Naive thymus-derived CD4-positive, alpha-beta T cell (primary cell): Measurements from ENCODE around the gene OR6K6. TPM values are rescaled to one million over a fixed set of nuclear protein-coding genes. Genes with fewer than 3 reads are reported as not detected.

ENCODE experiments used
- ATAC-seq: fragments of 150-1000 bp; cut with Tn5 transposase; 2 replicates; pipeline ENCODE4 v1.10.0; 2021; ENCODE audit warnings: mild to moderate bottlenecking, moderate library complexity
- CTCF ChIA-PET: fragments of 350-600 bp; sonication (Branson Sonifier 250); formaldehyde crosslinking; loops from one replicate; lab custom pipeline; 2021; ENCODE audit warnings: antibody characterized with exemption; lab: Charles Lee
- POLR2A ChIA-PET: fragments of 350-600 bp; sonication (Branson Sonifier 250); formaldehyde crosslinking; loops from one replicate; lab custom pipeline; 2021; ENCODE audit warnings: antibody characterized with exemption, inconsistent platforms; lab: Charles Lee
- DNase-seq, 9 donors: peaks; one replicate each; pipeline versions ENCODE4 v3.0.0 to v3.0.0-alpha.2; 2020 to 2022; ENCODE audit warnings: mixed read lengths in 1 of 9
- H3K27ac ChIP-seq: one replicate; pipeline ENCODE4 v1.7.0; 2013; ENCODE audit warnings: mild to moderate bottlenecking, low read depth, low read length, moderate library complexity
- H3K27me3 ChIP-seq, 2 donors: one replicate each; pipeline ENCODE4 v1.7.0; 2013; ENCODE audit warnings: low read length in 2 of 2, mild to moderate bottlenecking in 2 of 2, moderate library complexity in 2 of 2; ENCODE audit not compliant: control insufficient read depth in 2 of 2, insufficient read depth in 2 of 2
- H3K36me3 ChIP-seq, 3 experiments: 1 replicate in 2 of 3; 2 replicates in 1 of 3; pipeline ENCODE4 v1.7.0; 2013; ENCODE audit warnings: low read length in 3 of 3, mild to moderate bottlenecking in 3 of 3, moderate library complexity in 1 of 3; ENCODE audit not compliant: insufficient read depth in 3 of 3, control insufficient read depth in 2 of 3
- H3K4me1 ChIP-seq, 2 donors: one replicate each; pipeline ENCODE4 v1.7.0; 2013; ENCODE audit warnings: low read length in 2 of 2, mild to moderate bottlenecking in 2 of 2, moderate library complexity in 1 of 2; ENCODE audit not compliant: control insufficient read depth in 2 of 2, insufficient read depth in 2 of 2
- H3K4me3 ChIP-seq: 2 replicates; pipeline ENCODE4 v1.7.0; 2013; ENCODE audit warnings: mild to moderate bottlenecking, low read length
- H3K9me3 ChIP-seq, 3 experiments: 1 replicate in 2 of 3; 2 replicates in 1 of 3; pipeline ENCODE4 v1.7.0; 2013; ENCODE audit warnings: low read length in 3 of 3; ENCODE audit not compliant: control insufficient read depth in 2 of 3
- H3K27ac Mint-ChIP-seq, 9 donors: one replicate each; pipeline ENCODE4 v1.8.0; 2020 to 2022; ENCODE audit warnings: mixed read lengths in 9 of 9, mild to moderate bottlenecking in 8 of 9, moderate library complexity in 5 of 9, inconsistent platforms in 2 of 9
- H3K27me3 Mint-ChIP-seq, 5 donors: one replicate each; pipeline ENCODE4 v1.8.0; 2021 to 2022; ENCODE audit warnings: mixed read lengths in 5 of 5, mild to moderate bottlenecking in 1 of 5
- H3K36me3 Mint-ChIP-seq, 5 donors: one replicate each; pipeline ENCODE4 v1.8.0; 2020 to 2022; ENCODE audit warnings: mixed read lengths in 5 of 5, mild to moderate bottlenecking in 3 of 5, inconsistent platforms in 1 of 5
- H3K4me1 Mint-ChIP-seq, 7 donors: one replicate each; pipeline ENCODE4 v1.8.0; 2020 to 2022; ENCODE audit warnings: mixed read lengths in 7 of 7, mild to moderate bottlenecking in 3 of 7, inconsistent platforms in 1 of 7
- H3K4me3 Mint-ChIP-seq, 10 donors: one replicate each; pipeline ENCODE4 v1.8.0; 2020 to 2022; ENCODE audit warnings: mild to moderate bottlenecking in 10 of 10, mixed read lengths in 10 of 10, moderate library complexity in 6 of 10, inconsistent platforms in 2 of 10
- H3K9me3 Mint-ChIP-seq, 11 donors: one replicate each; pipeline ENCODE4 v1.8.0; 2020 to 2022; ENCODE audit warnings: mixed read lengths in 11 of 11, mild to moderate bottlenecking in 4 of 11, inconsistent platforms in 1 of 11, moderate library complexity in 1 of 11
- intact Hi-C, 2 donors: fragments of 100-400 bp; cut with micrococcal nuclease; formaldehyde crosslinking; loops; one replicate each; pipeline ENCODE4 v1.15.1; 2023
- polyA plus RNA-seq, 2 donors: library from polyadenylated mRNA; unstranded; fragments of 300-500 nt; fragmentation: Illumina TruSeq; gene quantifications; one replicate each; pipeline ENCODE4 v1.2.3, GENCODE V29; 2021
- total RNA-seq, 6 experiments: library from RNA in 5 of 6; stranded (reverse) in 5 of 6; gene quantifications; 1 replicate in 5 of 6; 2 replicates in 1 of 6; pipeline ENCODE4 v1.2.3 and lab custom pipeline; 2021 to 2026

The OR6K6 gene
- total and polyA plus RNA-seq, 7 experiments from 2014 or later, result not detected

DNA sequence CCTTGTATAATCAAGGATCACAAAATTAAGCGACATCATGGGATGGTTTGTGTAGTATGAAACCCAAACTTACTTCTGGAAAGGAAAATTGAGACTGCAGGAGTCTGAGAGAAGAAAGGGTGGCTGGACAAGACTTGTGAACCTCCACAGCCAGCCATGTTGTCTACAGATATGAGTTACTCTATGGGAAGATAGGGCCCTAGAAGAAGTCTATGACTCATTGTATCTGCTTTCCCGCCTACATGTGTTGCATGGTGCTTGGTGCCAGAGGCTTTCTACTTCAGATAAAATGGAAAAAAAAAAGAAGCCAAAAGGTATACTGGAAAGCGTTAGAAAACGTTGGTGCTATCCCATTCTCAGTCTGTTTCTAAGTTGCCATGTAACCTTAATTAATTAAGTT, 45.2 kb downstream of the OR6K6 start:
- Mint-ChIP-seq H3K27ac (no peak overlapping the region), H3K9me3 (peaks cover 0 to 1% (median 0%) of the 10 kb centered on the region in 11 donors), H3K4me1 (peaks cover 0 to 5% (median 0%) of the 10 kb centered on the region in 7 donors), H3K27me3 (peaks cover 11 to 35% (median 22%) of the 10 kb centered on the region in 5 donors), H3K36me3 (no peaks in the 10 kb centered on the region), H3K4me3 (no peak overlapping the region)
- no peaks in the 10 kb centered on the region for H3K9me3 ChIP-seq
- DNase-seq, result no peak
- no peaks in the 10 kb centered on the region for H3K36me3 ChIP-seq
- ChIA-PET POLR2A (no interaction called here), CTCF (no interaction called here)
- no peak for ATAC-seq
- H3K27me3 ChIP-seq, result no peaks in the 10 kb centered on the region
- H3K27ac ChIP-seq, result no peak overlapping the region
- intact Hi-C loops, result loop anchor here (5.0 to 10.0 kb wide), 2 partner anchors 133 to 135 kb away; partner anchors contain the start of gene PYHIN1 (in 2 of the 2)
- no peaks in the 10 kb centered on the region for H3K4me1 ChIP-seq
- H3K4me3 ChIP-seq, result no peak overlapping the region

DNA sequence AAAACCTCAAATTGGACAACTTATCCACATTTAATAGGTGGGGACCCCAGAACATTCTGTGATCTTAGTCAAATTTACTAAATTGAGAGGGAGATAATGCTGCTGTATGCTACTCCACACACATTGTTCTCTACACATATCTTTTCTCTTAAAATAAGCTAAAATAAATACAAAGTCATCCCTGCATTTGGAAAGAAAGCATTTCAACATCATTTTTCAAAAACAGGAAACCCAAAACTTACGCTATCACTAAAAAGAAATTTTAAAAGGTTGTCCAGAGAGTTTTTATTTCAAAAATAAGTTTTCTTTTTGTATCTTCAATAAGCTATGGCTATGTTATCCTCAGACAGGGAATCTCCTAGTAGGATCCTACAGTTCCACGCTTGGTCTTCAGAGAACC, 46.0 kb downstream of the OR6K6 start:
- Histone ChIP-seq H3K36me3 (no peaks in the 10 kb centered on the region), H3K4me1 (no peaks in the 10 kb centered on the region), H3K9me3 (no peaks in the 10 kb centered on the region), H3K4me3 (no peak overlapping the region), H3K27me3 (no peaks in the 10 kb centered on the region), H3K27ac (no peak overlapping the region)
- DNase-seq (no peak), ATAC-seq (no peak)
- H3K27ac Mint-ChIP-seq, result no peak overlapping the region
- no peak overlapping the region for H3K4me3 Mint-ChIP-seq
- peaks cover 0 to 1% (median 0%) of the 10 kb centered on the region in 11 donors for H3K9me3 Mint-ChIP-seq
- H3K4me1 Mint-ChIP-seq, result peaks cover 0 to 5% (median 0%) of the 10 kb centered on the region in 7 donors
- POLR2A ChIA-PET, result no interaction called here
- intact Hi-C loops, result loop anchor here (5.0 to 10.0 kb wide), 2 partner anchors 132 to 134 kb away; partner anchors contain the start of gene PYHIN1 (in 2 of the 2)
- CTCF ChIA-PET, result no interaction called here
- no peaks in the 10 kb centered on the region for H3K36me3 Mint-ChIP-seq
- peaks cover 11 to 38% (median 22%) of the 10 kb centered on the region in 5 donors for H3K27me3 Mint-ChIP-seq

DNA sequence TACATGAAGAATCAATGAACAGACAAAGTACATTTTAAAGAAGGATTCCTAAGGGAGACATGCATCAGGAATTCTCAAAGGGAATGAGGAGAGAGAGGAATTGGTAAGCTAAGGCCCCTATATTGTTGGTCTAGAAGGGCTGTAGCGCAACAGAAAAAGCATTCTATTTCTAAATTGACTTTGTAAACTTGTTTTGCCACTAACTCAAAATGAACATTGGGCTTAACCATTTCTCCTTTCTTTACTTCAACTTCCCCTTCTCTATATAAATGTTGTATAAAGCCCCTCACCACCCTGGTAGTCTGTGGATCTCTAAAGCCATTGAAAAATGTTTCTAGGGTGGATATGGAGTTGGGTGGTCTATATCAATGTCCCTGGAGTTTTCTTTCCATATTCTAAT, 46.9 kb downstream of the OR6K6 start:
- peaks cover 0 to 1% (median 0%) of the 10 kb centered on the region in 11 donors for H3K9me3 Mint-ChIP-seq
- H3K27ac ChIP-seq, result no peak overlapping the region
- H3K4me1 Mint-ChIP-seq, result peaks cover 0 to 5% (median 0%) of the 10 kb centered on the region in 7 donors
- H3K36me3 ChIP-seq, result no peaks in the 10 kb centered on the region
- ChIA-PET POLR2A (no interaction called here), CTCF (no interaction called here)
- no peak overlapping the region for H3K4me3 Mint-ChIP-seq
- no peaks in the 10 kb centered on the region for H3K9me3 ChIP-seq
- no peaks in the 10 kb centered on the region for H3K27me3 ChIP-seq
- peaks cover 11 to 43% (median 20%) of the 10 kb centered on the region in 5 donors for H3K27me3 Mint-ChIP-seq
- peaks cover 0 to 1% (median 0%) of the 10 kb centered on the region in 5 donors for H3K36me3 Mint-ChIP-seq
- no peak overlapping the region for H3K27ac Mint-ChIP-seq
- H3K4me3 ChIP-seq, result no peak overlapping the region
- DNase-seq, result no peak
- no peaks in the 10 kb centered on the region for H3K4me1 ChIP-seq
- ATAC-seq, result no peak
- intact Hi-C loops, result loop anchor here (5.0 to 10.0 kb wide), 2 partner anchors 131 to 133 kb away; partner anchors contain the start of gene PYHIN1 (in 2 of the 2)

DNA sequence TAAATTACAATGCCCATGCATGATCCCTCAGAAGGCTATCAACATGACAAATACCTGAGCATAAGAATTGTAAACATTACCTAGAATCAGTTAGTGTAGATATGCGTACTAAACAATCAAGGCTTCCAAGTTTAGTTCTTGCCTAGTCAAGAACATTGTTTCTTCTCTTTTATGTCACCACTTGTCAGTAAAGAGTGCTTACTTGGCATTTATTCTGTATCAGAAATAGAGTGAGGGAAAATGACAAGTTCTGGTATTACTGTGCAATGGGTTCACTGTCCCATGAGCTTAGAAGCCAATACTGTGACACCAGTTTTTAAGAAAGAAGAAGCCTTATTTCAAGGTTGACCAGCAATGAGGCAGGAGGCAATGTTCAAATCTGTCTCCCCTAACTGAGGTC, 49.2 kb downstream of the OR6K6 start:
- no peak for DNase-seq
- H3K36me3 ChIP-seq, result no peaks in the 10 kb centered on the region
- intact Hi-C loops, result loop anchor here (5.0 to 10.0 kb wide), 2 partner anchors 129 to 131 kb away; partner anchors contain the start of gene PYHIN1 (in 2 of the 2)
- no peaks in the 10 kb centered on the region for H3K27me3 ChIP-seq
- H3K4me1 Mint-ChIP-seq, result peaks cover 0 to 5% (median 0%) of the 10 kb centered on the region in 7 donors
- H3K4me3 ChIP-seq, result no peak overlapping the region
- H3K4me3 Mint-ChIP-seq, result no peak overlapping the region
- H3K27ac ChIP-seq, result no peak overlapping the region
- H3K36me3 Mint-ChIP-seq, result peaks cover 0 to 1% (median 0%) of the 10 kb centered on the region in 5 donors
- no peaks in the 10 kb centered on the region for H3K9me3 ChIP-seq
- ChIA-PET POLR2A (interaction anchor here (0.6 kb wide), 1 partner anchor 983 kb away, joined by 3 read pairs; no protein-coding TSS in a partner anchor), CTCF (no interaction called here)
- no peaks in the 10 kb centered on the region for H3K4me1 ChIP-seq
- ATAC-seq, result no peak
- H3K27me3 Mint-ChIP-seq, result peaks cover 10 to 47% (median 15%) of the 10 kb centered on the region in 5 donors
- H3K27ac Mint-ChIP-seq, result no peak overlapping the region
- peaks cover 0 to 1% (median 0%) of the 10 kb centered on the region in 11 donors for H3K9me3 Mint-ChIP-seq

Other genes with a start within 250 kb of the OR6K6 start
- gene OR6Y1, start 200.3 kb upstream of the OR6K6 start, total RNA-seq, result not detected
- not detected for gene OR6Y1, start 200.3 kb upstream of the OR6K6 start, polyA plus RNA-seq
- gene OR6P1, start 184.1 kb upstream of the OR6K6 start, total RNA-seq, result not detected
- not detected for gene OR6P1, start 184.1 kb upstream of the OR6K6 start, polyA plus RNA-seq
- not detected for gene OR10X1, start 174.8 kb upstream of the OR6K6 start, total RNA-seq
- gene OR10X1, start 174.8 kb upstream of the OR6K6 start, polyA plus RNA-seq, result not detected
- not detected for gene OR10Z1, start 149.5 kb upstream of the OR6K6 start, total RNA-seq
- gene OR10Z1, start 149.5 kb upstream of the OR6K6 start, polyA plus RNA-seq, result not detected
- not detected for gene SPTA1, start 68.0 kb upstream of the OR6K6 start, total RNA-seq
- gene SPTA1, start 68.0 kb upstream of the OR6K6 start, polyA plus RNA-seq, result not detected
- not detected for gene OR6K2, start 54.1 kb upstream of the OR6K6 start, total RNA-seq
- not detected for gene OR6K2, start 54.1 kb upstream of the OR6K6 start, polyA plus RNA-seq
- under 1 TPM in 1 of 5 experiments, not detected in 4; 0.29 TPM for gene OR6K3, start 34.0 kb upstream of the OR6K6 start, total RNA-seq
- gene OR6K3, start 34.0 kb upstream of the OR6K6 start, polyA plus RNA-seq, result not detected
- under 1 TPM in 1 of 5 experiments, not detected in 4; 0.37 TPM for gene OR6N1, start 17.5 kb downstream of the OR6K6 start, total RNA-seq
- gene OR6N1, start 17.5 kb downstream of the OR6K6 start, polyA plus RNA-seq, result not detected
- under 1 TPM in 1 of 5 experiments, not detected in 4; 0.17 TPM for gene OR6N2, start 26.5 kb downstream of the OR6K6 start, total RNA-seq
- gene OR6N2, start 26.5 kb downstream of the OR6K6 start, polyA plus RNA-seq, result not detected
- 100 to 1,000 TPM in 1 of 5 experiments, 1 to 10 TPM in 2, under 1 TPM in 1, not detected in 1; 0.70 to 104 (median 3.1) TPM for gene MNDA, start 76.6 kb downstream of the OR6K6 start, total RNA-seq
- under 1 TPM; 0.18 to 0.67 TPM for gene MNDA, start 76.6 kb downstream of the OR6K6 start, polyA plus RNA-seq
- gene PYHIN1, start 176.8 kb downstream of the OR6K6 start, total RNA-seq, result 10 to 100 TPM; 20.3 to 48.2 (median 36.1) TPM
- gene PYHIN1, start 176.8 kb downstream of the OR6K6 start, polyA plus RNA-seq, result 1 to 10 TPM; 8.4 to 8.7 TPM